Uterus (tissue), 2 donors: ENCODE results near the gene DENND1A.

Source experiments
- CTCF ChIP-seq, 4 experiments: fragments of 200-600 bp in 2 of 4; fragments of 450-650 bp in 2 of 4; sonication (generic) in 2 of 4; IDR thresholded peaks; one replicate each; pipeline ENCODE4 v1.5.1; 2016 to 2019; ENCODE audit warnings: antibody characterized with exemption in 4 of 4, mild to moderate bottlenecking in 2 of 4, moderate library complexity in 1 of 4
- POLR2A ChIP-seq, 2 donors: fragments of 450-650 bp; IDR thresholded peaks; one replicate each; pipeline ENCODE4 v1.6.1; 2016; ENCODE audit warnings: antibody characterized with exemption in 2 of 2, mild to moderate bottlenecking in 1 of 2, moderate library complexity in 1 of 2

GRCh38 chr9:123713282-123713681, 216.6 kb downstream of the DENND1A start:
- TF ChIP-seq CTCF (IDR thresholded peaks at IDR 0.05) (no peak), POLR2A (IDR thresholded peaks at IDR 0.05) (no peak)
